Bronchial epithelial cell (primary cell): ENCODE data around the gene FZD7. TPM values are rescaled to one million over a fixed set of nuclear protein-coding genes. Genes with fewer than 3 reads are reported as not detected.

Experiments
- total RNA-seq: library from RNA; depleted of rRNA; stranded (reverse); fragments of >200 nt; gene quantifications from 2 replicates; pipeline ENCODE4 v1.2.1, GENCODE V29; 2014

Gene FZD7
- total RNA-seq, 1 donor from 2014 or later: 1.8 TPM

Other genes starting within 250 kb of the FZD7 start
- 0.26 TPM in 1 of 2 replicates, not detected in the other for gene CDK15, start 227.3 kb upstream of the FZD7 start, total RNA-seq
- not detected in 2 replicates for gene KIAA2012, start 39.4 kb downstream of the FZD7 start, total RNA-seq
- gene SUMO1, start 204.7 kb downstream of the FZD7 start, total RNA-seq: 97.7 and 108 TPM in 2 replicates
- gene NOP58, start 231.9 kb downstream of the FZD7 start, total RNA-seq: 59.3 and 79.5 TPM in 2 replicates